HL-60 (cell line): ENCODE data around the gene SENP8.

ENCODE experiments used
- DNase-seq, 2 experiments: peaks; one replicate each; pipeline ENCODE4 v3.0.0-alpha.2; 2010 to 2020; ENCODE audit warnings: low read depth in 1 of 2, low spot score in 1 of 2
- H3K27ac ChIP-seq: fragments of 250-450 bp; sonication (Bioruptor Pico); replicated peaks from 2 replicates; pipeline ENCODE4 v1.5.1; 2020; ENCODE audit warnings: mild to moderate bottlenecking, moderate library complexity
- H3K27me3 ChIP-seq: fragments of 250-450 bp; sonication (Bioruptor Pico); 2 replicates; pipeline ENCODE4 v1.5.1; 2021; ENCODE audit warnings: mild to moderate bottlenecking, moderate library complexity; ENCODE audit not compliant: insufficient read depth, poor library complexity, severe bottlenecking
- H3K4me3 ChIP-seq: replicated peaks from 2 replicates; pipeline ENCODE4 v1.5.1; 2011; ENCODE audit warnings: mild to moderate bottlenecking, control low read depth, low read length; ENCODE audit not compliant: insufficient read depth
- GABPA ChIP-seq: IDR thresholded peaks from 2 replicates; pipeline ENCODE4 v1.6.1; 2012; ENCODE audit warnings: low read depth
- POLR2AphosphoS5 ChIP-seq: IDR thresholded peaks from 2 replicates; pipeline ENCODE4 v1.6.1; 2012; ENCODE audit warnings: low read depth
- REST ChIP-seq: IDR thresholded peaks from 2 replicates; pipeline ENCODE4 v1.6.1; 2012; ENCODE audit warnings: low read depth; ENCODE audit not compliant: insufficient replicate concordance
- SPI1 ChIP-seq: IDR thresholded peaks from 2 replicates; pipeline ENCODE4 v1.6.1; 2012; ENCODE audit warnings: low read depth, mild to moderate bottlenecking, borderline replicate concordance
- TF ChIP-seq, protein P1 (sequence below): IDR thresholded peaks from one replicate; pipeline ENCODE4 v1.5.1; 2011; ENCODE audit warnings: low read length, control low read depth, inconsistent platforms; ENCODE audit not compliant: insufficient read depth

SENP8 gene

GRCh38 chr15:72178976-72179585, 60.9 kb downstream of the SENP8 start:
- Histone ChIP-seq H3K27me3 (peaks cover 3% of the 10 kb centered on the region), H3K27ac (no peak overlapping the region), H3K4me3 (no peak overlapping the region)
- no peak for DNase-seq
- no peak for TF ChIP-seq SPI1
- TF ChIP-seq, protein P1, sequence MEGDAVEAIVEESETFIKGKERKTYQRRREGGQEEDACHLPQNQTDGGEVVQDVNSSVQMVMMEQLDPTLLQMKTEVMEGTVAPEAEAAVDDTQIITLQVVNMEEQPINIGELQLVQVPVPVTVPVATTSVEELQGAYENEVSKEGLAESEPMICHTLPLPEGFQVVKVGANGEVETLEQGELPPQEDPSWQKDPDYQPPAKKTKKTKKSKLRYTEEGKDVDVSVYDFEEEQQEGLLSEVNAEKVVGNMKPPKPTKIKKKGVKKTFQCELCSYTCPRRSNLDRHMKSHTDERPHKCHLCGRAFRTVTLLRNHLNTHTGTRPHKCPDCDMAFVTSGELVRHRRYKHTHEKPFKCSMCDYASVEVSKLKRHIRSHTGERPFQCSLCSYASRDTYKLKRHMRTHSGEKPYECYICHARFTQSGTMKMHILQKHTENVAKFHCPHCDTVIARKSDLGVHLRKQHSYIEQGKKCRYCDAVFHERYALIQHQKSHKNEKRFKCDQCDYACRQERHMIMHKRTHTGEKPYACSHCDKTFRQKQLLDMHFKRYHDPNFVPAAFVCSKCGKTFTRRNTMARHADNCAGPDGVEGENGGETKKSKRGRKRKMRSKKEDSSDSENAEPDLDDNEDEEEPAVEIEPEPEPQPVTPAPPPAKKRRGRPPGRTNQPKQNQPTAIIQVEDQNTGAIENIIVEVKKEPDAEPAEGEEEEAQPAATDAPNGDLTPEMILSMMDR = no peak
- no peak for TF ChIP-seq REST
- TF ChIP-seq GABPA = no peak
- no peak for TF ChIP-seq POLR2AphosphoS5

- TF ChIP-seq POLR2AphosphoS5 (no peak), SPI1 (no peak), GABPA (no peak), REST (no peak)
- TF ChIP-seq, protein P1 = no peak
- Histone ChIP-seq H3K4me3 (no peak overlapping the region), H3K27ac (no peak overlapping the region), H3K27me3 (peaks cover 11% of the 10 kb centered on the region)
- DNase-seq = no peak
These were observed 61.9 kb downstream of the SENP8 start for GRCh38 chr15:72179950-72180581.

- Histone ChIP-seq H3K4me3 (no peak overlapping the region), H3K27me3 (peaks cover 16% of the 10 kb centered on the region), H3K27ac (no peak overlapping the region)
- DNase-seq = no peak
- TF ChIP-seq SPI1 = no peak
These were observed 62.6 kb downstream of the SENP8 start for GRCh38 chr15:72180761-72181324.

GRCh38 chr15:72182244-72182643, 64.0 kb downstream of the SENP8 start:
- DNase-seq = no peak
- no peak overlapping the region for H3K27ac ChIP-seq
- H3K27me3 ChIP-seq = peaks cover 16% of the 10 kb centered on the region
- TF ChIP-seq, protein P1 = no peak
- TF ChIP-seq POLR2AphosphoS5 (no peak), GABPA (no peak), REST (no peak), SPI1 (no peak)
- no peak overlapping the region for H3K4me3 ChIP-seq
